HG02678 (cell line): ENCODE measurements around the gene SMIM5.
"Not testable (repeated sequence)": the region's sequence is repeated elsewhere in the genome, so short reads cannot be mapped to it uniquely, and the experiment has no call there.

Experiments used
- ATAC-seq: cut with Tn5 transposase; IDR thresholded peaks from one replicate; pipeline ENCODE4 v1.9.1; 2021; ENCODE audit warnings: mild to moderate bottlenecking, moderate library complexity; ENCODE audit not compliant: unreplicated experiment

SMIM5 gene, protein sequence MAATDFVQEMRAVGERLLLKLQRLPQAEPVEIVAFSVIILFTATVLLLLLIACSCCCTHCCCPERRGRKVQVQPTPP

DNA sequence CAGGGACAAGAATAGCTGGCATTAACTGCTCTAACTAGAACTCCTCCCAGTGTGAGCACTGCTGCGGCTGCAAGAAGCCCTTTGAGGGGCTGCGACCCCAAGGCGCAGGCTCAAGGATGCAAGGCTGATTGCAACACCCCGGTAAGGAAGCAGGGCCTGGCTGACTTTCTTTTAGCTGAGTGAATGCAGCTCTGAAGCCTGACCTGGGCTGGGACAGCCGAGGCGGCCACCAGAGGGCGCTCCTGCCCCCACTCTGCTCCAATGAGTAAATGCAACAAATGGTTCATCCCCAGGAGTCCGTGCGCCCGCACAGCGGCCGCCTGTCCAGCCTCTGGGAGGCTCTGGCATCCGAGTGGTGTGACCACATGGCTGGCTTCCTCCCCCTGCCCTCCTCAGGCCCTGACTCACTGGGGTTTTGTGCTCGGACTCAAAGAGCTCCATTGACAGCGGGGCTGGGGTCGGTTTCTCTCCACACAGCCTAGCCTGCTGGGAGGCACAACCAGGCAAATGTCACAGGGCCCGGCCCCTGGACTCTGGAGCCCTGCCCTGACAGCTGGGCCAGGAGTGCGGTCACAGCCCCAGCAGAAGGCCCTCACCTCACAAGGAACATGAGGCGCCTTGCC, at the start of gene SMIM5:
TSS of gene SMIM5 (plus strand) at position 572 of the 623 bp plus-strand sequence. CDS start 6,768 bp downstream, outside the sequence.
- peak; percentile 63 for ATAC-seq

DNA sequence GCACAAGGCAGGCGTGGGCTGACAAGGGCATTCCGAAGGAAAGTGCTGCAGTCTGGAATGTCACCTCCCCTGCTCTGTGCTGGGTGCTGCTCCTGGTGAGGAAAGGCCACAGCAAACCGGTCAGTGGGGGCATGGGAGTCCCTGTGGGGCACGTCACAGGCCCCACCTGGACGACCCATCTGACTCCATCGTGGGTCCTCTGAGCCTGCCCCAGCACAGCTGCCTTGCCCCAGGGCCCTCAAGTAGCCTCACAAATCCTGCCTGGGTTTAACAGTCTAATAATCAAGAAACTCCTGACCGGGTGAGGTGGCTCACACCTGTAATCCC, 48.4 kb upstream of the SMIM5 start:
- ATAC-seq: no peak

DNA sequence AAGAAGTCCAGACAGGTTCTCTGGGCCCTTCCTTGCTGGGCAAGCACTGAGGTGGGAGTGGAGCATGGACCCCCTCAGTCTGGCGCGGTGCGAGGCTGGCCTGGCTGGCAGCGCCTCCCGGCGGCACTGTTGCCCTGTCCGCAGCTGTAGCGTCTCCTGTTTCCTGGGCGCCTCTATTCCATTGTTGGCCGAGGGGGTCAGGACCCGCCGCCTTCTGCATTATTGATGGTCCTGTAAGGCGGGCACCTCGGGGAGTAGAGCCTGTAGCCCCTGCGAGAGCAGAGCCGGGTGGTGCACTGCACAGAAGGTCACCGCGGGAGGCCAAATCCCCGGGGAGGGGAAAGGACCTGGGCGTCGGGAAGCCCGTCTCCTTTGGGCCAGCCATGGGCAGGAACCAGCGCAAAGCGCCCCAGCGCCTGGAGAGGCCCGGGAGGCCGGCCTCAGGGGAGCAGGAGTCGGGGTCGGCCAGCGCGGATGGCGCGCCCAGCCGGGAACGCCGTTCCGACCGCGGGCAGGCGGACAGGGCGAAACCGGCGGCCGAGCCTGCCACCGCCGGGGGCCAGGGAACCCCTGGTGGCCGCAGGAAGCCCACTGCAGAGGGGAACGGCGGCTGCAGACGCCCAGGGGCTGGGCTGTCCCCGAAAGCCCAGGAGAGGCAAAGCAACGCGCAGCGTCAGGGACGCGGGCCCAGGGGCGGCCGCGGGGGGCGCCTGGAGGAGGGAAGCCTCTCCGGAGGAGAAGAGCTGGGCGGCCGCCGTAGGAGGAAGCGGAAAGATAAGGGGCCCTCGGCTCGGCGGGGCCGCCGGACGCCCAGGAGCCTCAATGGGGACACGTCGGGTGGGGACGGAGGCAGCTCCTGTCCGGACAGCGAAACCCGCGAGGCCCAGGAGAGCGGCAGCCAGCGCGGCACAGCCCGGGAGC, 45.3 kb upstream of the SMIM5 start, which contains the start of gene MYO15B:
TSS of gene MYO15B (plus strand) at position 126 of the 921 bp plus-strand sequence. CDS start at position 384, 258 bp downstream.
- ATAC-seq: peak; percentile 5

DNA sequence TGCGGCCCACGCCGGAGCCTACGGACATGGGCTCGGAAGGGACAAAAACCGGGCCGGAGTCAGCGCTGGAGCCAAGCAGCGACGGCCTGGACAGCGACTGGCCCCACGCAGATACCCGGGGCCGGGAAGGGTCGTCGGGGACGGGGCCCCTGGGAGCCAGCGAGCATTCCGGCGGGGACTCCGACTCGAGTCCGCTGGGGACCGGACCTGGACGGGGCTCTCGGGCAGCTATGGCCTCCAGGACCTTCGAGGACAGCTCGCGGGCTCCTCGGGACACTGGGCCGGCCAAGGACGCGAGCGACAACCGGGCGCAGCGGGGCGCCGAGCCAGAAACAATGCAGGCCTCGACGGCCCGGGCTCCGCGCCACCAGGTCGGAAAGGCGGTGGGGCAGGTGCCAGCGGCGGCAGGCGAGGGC, 44.6 kb upstream of the SMIM5 start:
- ATAC-seq: peak; percentile 11

DNA sequence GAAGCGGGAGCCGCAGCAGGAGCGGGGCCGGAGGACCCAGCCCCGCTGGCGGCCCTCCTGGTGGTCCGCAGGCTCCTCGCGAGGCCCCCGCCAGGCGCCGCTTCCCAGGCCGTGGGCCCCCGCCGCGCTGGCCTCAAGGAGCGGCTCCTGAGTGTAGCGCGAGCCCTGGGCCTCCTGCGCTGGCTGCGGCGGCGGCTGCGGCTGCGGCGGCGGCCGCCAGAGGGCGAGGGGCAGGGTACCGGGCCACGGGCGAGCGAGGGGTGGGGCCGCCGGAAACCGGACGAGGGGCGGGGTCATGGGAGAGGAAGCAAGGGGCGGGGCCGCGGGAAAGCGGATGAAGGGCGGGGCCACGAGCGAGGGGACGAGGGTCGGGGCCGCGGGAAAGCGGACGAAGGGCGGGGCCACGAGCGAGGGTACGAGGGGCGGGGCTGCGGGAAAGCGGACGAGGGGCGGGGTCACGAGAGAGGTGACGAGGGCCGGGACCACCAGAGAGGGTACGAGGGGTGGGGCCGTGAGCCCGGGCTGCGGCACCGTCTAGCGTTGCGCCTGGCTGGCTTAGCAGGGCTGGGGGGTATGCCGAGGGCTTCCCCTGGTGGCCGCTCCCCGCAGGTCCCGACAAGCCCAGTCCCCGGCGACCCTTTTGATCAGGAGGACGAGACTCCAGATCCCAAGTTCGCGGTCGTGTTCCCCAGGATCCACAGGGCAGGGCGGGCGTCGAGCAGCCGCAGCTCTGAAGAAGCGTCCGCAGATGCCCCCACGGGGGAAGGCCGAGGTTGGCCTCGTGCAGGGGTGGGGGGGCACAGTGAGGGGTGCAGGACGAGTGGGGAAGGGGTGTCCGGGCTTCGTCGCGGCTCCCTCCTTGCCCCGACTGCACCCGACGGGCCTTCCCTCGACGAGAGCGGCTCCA, 44.0 kb upstream of the SMIM5 start:
- peak; percentile 77 for ATAC-seq

DNA sequence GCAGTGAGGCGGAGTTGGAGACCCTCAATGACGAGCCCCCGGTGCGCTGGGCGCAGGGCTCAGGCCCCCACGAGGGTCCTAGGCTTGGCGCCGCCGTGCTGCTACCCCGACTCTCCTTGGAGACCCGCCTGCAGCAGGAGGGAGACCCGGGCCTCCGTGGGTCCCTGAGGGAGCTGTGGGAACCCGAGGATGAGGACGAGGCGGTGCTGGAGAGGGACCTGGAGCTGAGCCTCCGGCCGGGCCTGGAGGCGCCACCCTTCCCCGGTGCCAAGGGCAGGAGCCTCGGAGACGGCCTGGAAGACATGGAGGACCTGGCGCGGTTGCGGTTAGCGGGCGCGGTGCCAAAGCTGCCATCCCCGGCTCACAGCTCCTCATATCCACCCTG, 43.3 kb upstream of the SMIM5 start:
- ATAC-seq: no peak

DNA sequence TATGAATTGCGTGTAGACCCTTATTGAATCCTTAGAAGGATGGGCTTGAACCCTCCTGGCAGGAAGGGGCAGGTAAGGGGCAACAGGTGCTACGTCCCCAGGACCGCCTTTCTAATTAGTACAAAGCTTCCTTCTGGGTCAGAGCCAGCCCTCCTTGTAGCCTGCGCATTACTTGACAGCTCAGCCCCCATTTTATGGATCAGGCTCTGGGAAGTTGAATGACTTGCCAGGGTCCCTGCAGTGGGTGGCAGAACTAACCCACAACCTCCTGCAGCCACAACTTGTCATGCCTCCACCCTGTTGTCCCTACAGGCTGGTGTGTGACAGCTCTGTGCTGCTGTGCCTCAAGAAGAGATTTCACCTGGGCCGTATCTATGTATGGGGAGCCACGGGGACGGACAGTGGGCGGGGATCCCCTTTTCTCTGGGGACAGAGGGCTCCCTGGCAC, 42.9 kb upstream of the SMIM5 start:
- ATAC-seq: no peak

DNA sequence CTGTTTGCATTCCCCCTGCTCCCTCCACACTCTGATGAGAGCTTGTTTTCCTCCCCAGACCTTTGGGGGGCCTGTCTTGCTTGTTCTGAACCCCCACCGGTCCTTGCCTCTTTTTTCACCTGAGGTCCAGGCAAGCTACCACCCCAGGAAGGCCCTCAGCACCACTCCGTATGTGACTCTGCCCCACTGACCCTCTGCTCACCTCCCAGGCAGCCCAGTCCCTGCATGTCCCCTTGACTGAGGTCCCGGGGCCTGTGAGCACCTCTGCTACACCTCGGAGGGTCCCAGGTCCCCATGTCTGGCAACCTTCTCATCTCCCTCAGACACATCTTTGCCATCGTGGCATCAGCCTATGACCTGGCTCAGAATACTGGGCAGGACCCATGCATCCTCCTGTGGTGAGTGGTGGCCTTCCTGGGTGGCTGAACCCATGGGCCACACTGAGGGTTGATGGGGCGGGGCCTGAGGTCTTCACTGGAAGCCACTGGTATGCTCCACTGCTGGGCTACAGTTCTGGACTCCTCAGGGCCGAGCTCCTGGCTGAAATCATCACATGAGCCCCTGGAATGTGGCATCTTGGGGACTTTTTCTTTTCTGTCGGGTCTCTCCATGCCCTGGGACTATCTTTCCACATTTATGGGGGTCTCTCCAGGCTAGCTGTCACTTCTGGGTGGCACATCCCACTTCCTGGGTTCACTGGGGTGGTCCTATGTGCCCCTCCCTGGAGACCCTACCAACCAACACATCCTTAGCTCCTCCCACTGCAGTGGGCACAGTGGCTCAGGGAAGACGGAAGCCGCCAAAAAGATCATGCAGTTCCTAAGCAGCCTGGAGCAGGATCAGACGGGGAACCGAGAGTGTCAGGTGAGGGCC, 42.1 kb upstream of the SMIM5 start:
- no peak for ATAC-seq

DNA sequence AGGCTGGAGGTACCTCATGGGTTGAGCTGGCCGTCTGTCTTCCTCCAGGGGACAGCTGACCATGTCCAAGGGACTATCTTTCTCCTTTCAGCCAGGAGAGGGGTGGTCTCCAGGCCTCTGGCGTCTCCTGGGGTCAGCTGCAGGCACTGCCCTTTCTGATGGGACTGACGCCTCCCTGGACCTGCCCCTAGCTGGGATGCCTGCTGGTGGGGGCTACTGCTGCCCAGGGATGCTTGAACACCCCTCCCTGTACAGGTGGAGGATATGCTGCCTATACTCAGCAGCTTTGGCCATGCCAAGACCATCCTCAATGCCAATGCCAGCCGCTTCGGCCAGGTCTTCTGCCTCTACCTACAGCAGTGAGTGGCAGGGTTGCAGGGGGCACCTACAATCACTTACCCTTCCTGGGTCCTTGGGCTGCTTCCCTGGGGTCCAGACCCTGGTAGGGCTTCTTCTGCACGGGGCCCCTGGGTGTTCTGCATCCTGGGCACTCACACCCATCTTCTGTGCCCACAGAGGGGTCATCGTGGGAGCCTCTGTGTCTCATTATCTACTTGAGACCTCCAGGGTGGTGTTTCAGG, 41.4 kb upstream of the SMIM5 start:
- no peak for ATAC-seq

DNA sequence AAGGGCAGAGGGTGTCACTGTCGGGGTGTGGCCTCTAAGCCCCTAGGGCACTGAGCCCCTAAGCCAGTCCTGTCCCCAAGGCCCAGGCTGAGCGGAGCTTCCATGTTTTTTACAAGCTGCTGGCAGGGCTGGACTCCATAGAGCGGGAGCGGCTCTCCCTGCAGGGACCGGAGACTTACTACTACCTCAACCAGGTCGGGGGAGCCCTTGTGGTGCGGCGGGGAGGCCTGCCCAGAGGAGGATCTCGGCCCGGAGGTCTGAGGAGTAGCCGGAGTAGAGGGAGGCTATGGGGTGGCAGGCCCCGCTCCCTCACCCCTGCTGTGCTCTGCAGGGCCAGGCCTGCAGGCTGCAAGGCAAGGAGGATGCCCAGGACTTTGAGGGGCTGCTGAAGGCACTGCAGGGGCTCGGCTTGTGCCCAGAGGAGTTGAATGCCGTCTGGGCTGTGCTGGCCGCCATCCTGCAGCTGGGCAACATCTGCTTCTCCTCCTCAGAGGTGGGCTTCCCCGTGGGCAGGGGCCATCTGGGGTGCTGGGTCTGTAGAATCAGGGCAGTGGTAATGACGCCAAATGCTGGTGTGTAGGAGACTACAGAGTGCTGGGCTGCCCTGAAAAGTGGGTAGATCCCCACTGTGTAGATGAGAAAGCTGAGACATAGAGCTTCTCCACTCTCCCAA, 40.8 kb upstream of the SMIM5 start:
- ATAC-seq: no peak

DNA sequence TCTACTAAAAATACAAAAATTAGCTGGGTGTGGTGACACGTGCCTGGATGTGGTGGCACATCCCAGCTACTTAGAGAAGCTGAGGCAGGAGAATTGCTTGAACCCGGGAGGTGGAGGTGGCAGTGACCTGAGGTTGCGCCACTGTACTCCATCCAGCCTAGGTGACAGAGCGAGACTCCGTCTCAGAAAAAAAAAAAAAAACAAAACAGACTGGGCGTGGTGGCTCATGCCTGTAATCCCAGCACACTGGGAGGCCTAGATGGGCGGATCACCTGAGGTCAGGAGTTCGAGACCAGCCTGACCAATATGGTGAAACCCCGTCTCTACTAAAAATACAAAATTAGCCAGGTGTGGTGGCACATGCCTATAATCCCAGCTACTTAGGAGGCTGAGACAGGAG, 39.8 kb upstream of the SMIM5 start:
- ATAC-seq: not testable (repeated sequence)

DNA sequence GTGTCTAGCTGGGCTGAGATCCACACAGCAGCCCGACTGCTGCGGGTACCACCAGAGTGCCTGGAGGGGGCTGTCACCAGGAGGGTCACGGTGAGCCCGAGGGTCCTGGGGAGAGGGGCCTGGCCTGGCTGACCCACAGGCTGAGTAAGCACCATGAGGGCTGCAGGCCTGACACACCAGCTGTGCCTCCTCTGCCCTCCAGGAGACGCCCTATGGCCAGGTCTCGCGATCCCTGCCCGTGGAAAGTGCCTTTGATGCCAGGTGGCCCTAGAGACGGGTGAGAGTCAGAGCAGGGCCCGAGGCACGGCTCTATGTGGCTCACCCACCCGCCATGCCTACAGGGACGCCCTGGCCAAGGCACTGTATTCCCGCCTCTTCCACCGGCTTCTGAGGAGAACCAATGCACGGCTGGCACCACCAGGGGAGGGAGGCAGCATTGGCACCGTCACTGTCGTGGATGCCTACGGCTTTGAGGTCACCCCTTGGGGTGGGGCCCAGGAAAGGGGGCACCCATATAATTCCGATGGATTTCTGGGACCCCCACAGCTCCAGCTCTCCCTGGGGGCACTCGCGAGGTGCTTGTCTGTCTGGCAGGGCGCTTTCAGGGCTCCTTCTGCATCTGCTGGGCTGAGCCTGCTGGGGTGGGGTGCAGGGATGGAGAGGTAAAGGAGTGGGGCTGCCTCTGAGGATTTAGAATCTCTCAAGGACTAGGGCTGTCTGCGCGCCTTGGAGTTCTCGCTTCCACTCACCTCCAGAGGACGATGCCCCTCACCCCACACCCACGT, 38.5 kb upstream of the SMIM5 start:
- no peak for ATAC-seq

DNA sequence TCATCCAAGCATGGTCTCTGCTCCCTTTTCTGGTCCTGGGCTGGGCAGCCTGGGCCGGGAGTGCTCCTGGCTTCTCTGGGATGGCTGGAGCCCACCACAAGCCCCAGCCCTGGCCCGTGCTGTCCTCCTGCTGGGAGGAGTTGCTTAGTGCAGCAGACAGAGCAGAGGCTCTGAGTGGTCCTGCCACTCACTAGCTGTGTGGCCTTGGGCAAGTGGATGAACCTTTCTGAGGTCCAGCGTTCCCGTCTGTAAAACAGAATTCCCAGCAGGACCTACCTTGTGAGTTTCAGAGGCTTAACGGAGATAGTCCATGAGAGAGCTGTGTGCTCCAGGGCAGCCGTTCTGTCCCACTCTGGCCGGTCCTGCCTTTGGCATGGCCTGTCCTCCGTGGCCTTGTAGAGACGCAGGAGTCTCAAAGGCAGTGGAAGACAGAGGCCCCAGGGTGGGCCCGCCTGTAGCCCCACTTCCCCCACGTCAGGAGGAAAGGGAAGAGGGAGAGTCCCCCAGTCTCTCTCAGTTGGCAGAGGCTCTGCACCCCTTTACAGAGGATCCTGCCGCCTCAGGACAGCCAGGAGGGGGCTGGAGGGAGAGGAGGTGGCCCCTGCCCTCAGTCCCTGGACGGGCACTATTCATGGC, 37.8 kb upstream of the SMIM5 start:
- no peak for ATAC-seq

DNA sequence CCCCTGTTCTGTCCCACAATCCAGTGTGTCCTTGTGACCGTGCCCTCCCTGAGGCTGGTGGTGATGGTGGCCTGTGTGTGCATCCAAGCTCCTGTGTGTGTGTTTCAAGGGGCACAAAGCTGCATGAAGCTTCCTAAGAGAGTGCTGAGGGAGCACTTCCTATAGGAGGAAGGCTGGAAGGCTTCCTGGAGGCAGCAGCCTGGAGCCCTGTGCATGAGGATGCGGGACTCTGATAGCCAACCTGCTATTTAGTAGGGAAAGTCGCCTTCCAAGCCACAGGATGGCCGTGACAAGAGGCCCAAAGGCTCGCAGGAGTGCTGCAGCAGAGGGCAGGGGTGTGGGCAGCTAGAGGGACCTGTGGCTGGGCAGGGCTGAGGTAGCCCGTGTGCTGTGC, 37.3 kb upstream of the SMIM5 start:
- no peak for ATAC-seq

DNA sequence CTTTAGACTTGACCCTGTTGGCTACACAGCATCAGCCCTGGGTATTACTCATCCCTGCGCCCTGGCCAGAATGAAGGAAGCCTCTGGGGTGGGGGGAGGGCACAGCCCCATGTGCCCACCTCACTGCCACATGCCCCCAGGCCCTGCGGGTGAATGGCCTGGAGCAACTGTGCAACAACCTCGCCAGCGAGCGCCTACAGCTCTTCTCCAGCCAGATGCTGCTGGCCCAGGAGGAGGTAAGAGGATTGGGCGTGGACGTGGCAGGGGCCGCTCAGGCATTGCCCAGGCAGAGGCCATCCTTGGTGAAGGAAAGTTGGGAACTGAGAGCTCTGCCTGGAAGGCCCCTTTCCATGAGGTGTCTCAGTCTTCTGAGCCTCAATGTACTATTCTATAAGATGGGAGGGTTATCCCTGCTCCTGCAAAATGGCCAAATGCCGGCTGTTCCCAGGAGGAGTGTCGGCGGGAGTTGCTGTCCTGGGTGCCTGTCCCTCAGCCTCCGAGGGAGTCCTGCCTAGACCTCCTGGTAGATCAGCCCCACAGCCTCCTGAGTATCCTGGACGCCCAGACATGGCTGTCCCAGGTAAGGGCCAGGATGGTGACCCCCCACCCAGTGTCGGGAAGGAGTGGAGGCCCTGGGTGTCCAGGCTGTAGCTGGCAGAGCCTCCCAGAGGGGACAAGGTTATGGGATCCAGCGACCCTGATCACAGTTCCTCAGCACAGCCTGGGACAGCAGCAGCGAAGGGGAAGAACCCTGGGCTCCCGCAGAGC, 36.7 kb upstream of the SMIM5 start:
- no peak for ATAC-seq

DNA sequence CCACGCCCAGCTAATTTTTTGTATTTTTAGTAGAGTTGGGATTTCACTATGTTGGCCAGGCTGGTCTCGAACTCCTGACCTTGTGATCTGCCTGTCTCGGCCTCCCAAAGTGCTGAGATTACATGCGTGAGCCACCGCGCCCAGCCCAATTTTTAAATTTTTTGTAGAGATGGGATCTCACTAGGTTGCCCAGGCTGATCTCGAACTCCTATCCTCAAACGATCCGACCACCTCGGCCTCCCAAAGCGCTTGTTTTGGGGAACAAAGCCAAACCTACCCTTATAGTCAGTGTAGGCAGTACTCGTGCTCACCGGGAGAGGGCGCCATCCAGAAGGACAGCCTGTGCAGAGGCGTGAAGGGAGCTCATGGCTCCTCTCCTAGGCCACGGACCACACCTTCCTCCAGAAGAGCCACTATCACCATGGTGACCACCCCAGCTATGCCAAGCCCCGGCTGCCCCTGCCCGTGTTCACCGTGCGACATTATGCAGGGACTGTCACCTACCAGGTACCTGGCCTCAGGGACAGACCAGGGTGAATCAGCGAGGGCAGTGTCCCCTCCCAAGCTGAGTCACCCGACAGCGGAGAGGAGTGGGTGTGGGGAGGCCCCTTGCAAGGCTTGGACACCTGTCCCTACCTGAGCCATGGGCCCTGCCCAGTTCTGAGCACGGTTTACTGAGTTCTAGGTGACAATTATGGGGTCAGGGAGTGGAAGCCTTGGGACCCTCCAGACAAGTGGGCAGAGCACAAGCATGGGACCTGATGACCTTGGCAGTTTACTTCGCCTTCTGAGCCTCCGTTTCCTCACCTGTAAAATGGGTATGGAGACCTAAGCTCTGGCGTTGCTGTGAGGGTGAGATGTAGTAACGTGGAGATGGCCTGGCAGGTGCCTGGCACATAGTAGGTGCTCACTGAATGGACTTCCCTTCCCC, 31.9 kb upstream of the SMIM5 start:
- ATAC-seq: no peak
